Breast epithelium (tissue), 4 donors: ENCODE data around the gene POLR1E. TPM values are rescaled to one million over a fixed set of nuclear protein-coding genes. Genes with fewer than 3 reads are reported as not detected.

Experiments used
- DNase-seq, 2 donors: peaks; one replicate each; pipeline ENCODE4 v3.0.0-alpha.2; 2019; ENCODE audit warnings: low spot score in 2 of 2
- H3K27ac ChIP-seq, 2 donors: fragments of 200-600 bp; sonication (generic) in 1 of 2; one replicate each; pipeline ENCODE4 v1.5.1; 2016 to 2019; ENCODE audit warnings: mild to moderate bottlenecking in 1 of 2
- H3K27me3 ChIP-seq, 2 donors: fragments of 200-600 bp; sonication (generic) in 1 of 2; one replicate each; pipeline versions ENCODE4 v1.5.1 to v1.6.0; 2017 to 2019; ENCODE audit warnings: control low read depth in 1 of 2, mild to moderate bottlenecking in 1 of 2
- H3K36me3 ChIP-seq: fragments of 200-600 bp; one replicate; pipeline ENCODE4 v1.5.1; 2019
- H3K4me1 ChIP-seq, 2 donors: fragments of 200-600 bp; sonication (generic); one replicate each; pipeline ENCODE4 v1.5.1; 2016 to 2019; ENCODE audit warnings: control low read depth in 1 of 2
- H3K4me3 ChIP-seq, 3 donors: fragments of 200-600 bp; sonication (generic); 1 replicate in 2 of 3; 2 replicates in 1 of 3; pipeline ENCODE4 v1.5.1; 2016 to 2019; ENCODE audit warnings: mild to moderate bottlenecking in 3 of 3, moderate library complexity in 2 of 3
- H3K9me3 ChIP-seq, 2 donors: fragments of 200-600 bp; sonication (generic) in 1 of 2; one replicate each; pipeline ENCODE4 v1.5.1; 2016 to 2019; ENCODE audit warnings: control low read depth in 1 of 2
- POLR2A ChIP-seq: fragments of 450-650 bp; IDR thresholded peaks from one replicate; pipeline ENCODE4 v1.6.1; 2016; ENCODE audit warnings: antibody characterized with exemption, mild to moderate bottlenecking, moderate library complexity
- POLR2AphosphoS5 ChIP-seq, 3 donors: sonication (generic); formaldehyde crosslinking; IDR thresholded peaks; one replicate each; pipeline ENCODE4 v1.6.1; 2017; ENCODE audit warnings: antibody characterized with exemption in 3 of 3
- intact Hi-C: fragments of 100-400 bp; cut with DNase I; formaldehyde crosslinking; loops from one replicate; pipeline ENCODE4 v1.15.1; 2023; ENCODE audit warnings: low total_unique reads
- total RNA-seq, 3 donors: library from RNA; depleted of rRNA; stranded (reverse); fragments of >200 nt; gene quantifications; one replicate each; pipeline ENCODE4 v1.1.0, GENCODE V29; 2016
- TF ChIP-seq, protein P1 (sequence below), 3 donors: fragments of 450-650 bp; IDR thresholded peaks; one replicate each; pipeline ENCODE4 v1.5.1; 2016 to 2017; ENCODE audit warnings: antibody characterized with exemption in 3 of 3, mild to moderate bottlenecking in 3 of 3, moderate library complexity in 3 of 3

The POLR1E gene
- total RNA-seq, 3 donors from 2014 or later, result 28.8 to 33.9 (median 30.8) TPM

DNA sequence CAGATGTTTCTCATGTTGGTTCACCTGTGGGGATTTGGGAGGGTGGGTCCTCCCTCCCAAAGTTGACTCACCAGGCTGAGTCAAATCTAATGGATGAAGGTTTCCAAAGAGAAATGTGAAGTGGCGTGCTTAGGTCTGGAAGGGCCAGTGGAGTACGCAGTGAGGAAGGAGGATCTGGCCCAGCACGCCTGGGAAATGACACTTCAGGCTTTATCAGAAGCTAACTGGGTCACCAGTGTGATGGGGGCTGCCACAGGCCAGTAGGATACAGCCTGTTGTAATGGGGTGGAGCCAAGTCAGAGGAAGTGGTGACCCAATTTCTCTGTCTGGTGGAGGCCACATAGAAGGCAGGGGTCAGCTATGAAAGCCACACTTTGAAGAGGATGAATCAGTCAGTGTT, 18.0 kb downstream of the POLR1E start:
- Histone ChIP-seq H3K4me1 (no peaks in the 10 kb centered on the region), H3K9me3 (no peaks in the 10 kb centered on the region), H3K36me3 (peaks cover 12% of the 10 kb centered on the region), H3K27me3 (no peaks in the 10 kb centered on the region), H3K4me3 (no peak overlapping the region), H3K27ac (peak overlapping the region in 1 of 2 donors; percentile 25)
- no peak for DNase-seq
- intact Hi-C loops, result no loop called here
- TF ChIP-seq POLR2A, result no peak
- TF ChIP-seq, protein P1, sequence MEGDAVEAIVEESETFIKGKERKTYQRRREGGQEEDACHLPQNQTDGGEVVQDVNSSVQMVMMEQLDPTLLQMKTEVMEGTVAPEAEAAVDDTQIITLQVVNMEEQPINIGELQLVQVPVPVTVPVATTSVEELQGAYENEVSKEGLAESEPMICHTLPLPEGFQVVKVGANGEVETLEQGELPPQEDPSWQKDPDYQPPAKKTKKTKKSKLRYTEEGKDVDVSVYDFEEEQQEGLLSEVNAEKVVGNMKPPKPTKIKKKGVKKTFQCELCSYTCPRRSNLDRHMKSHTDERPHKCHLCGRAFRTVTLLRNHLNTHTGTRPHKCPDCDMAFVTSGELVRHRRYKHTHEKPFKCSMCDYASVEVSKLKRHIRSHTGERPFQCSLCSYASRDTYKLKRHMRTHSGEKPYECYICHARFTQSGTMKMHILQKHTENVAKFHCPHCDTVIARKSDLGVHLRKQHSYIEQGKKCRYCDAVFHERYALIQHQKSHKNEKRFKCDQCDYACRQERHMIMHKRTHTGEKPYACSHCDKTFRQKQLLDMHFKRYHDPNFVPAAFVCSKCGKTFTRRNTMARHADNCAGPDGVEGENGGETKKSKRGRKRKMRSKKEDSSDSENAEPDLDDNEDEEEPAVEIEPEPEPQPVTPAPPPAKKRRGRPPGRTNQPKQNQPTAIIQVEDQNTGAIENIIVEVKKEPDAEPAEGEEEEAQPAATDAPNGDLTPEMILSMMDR (IDR thresholded peaks at IDR 0.05), result no peak
- TF ChIP-seq POLR2AphosphoS5 (IDR thresholded peaks at IDR 0.05), result no peak

- Histone ChIP-seq H3K4me1 (no peaks in the 10 kb centered on the region), H3K27ac (peak overlapping the region in 1 of 2 donors; percentile 12), H3K36me3 (peaks cover 12% of the 10 kb centered on the region), H3K9me3 (no peaks in the 10 kb centered on the region), H3K27me3 (no peaks in the 10 kb centered on the region), H3K4me3 (no peak overlapping the region)
- TF ChIP-seq POLR2AphosphoS5 (IDR thresholded peaks at IDR 0.05) (no peak), POLR2A (no peak)
- TF ChIP-seq, protein P1 (IDR thresholded peaks at IDR 0.05), result no peak
- intact Hi-C loops, result no loop called here
- no peak for DNase-seq
Observed at GRCh38 chr9:37504605-37505004, 18.9 kb downstream of the POLR1E start.

DNA sequence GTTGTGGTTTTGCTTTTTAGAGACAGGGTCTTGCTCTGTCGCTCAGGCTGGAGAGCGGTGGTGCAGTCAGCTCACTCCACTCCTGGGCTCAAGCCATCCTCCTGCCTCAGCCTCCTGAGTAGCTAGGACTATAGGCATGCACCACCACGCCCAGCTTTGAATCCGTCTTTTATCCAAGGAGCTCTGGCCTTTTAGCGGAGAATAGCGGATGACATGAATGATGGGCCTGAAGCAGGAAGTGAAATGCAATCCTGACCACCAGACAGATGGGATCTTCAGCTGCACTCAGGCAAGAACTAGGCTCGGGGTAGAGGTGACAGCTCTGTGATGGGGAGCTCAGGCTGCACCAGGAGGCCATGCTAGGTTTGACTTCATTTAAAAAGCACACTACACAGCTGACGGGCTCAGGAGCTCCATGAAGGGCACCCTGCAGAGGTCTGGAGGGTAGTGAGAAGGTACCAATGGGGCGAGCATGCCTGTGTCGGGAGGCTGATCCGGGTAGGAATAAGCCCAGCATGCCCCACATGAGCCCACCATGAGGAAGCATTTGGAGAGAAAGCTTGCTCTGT, 21.9 kb downstream of the POLR1E start:
- intact Hi-C loops, result no loop called here
- DNase-seq, result no peak
- H3K36me3 ChIP-seq, result peaks cover 5% of the 10 kb centered on the region
- H3K4me1 ChIP-seq, result no peaks in the 10 kb centered on the region
- no peak overlapping the region for H3K4me3 ChIP-seq
- H3K27me3 ChIP-seq, result no peaks in the 10 kb centered on the region
- H3K27ac ChIP-seq, result peak overlapping the region in 1 of 2 donors; percentile 63
- H3K9me3 ChIP-seq, result no peaks in the 10 kb centered on the region
- TF ChIP-seq POLR2A, result no peak
- TF ChIP-seq, protein P1 (IDR thresholded peaks at IDR 0.05), result no peak

- no peak for DNase-seq
- Histone ChIP-seq H3K27me3 (no peaks in the 10 kb centered on the region), H3K36me3 (no peaks in the 10 kb centered on the region)
Observed at GRCh38 chr9:37508135-37508833, 22.5 kb downstream of the POLR1E start.

DNA sequence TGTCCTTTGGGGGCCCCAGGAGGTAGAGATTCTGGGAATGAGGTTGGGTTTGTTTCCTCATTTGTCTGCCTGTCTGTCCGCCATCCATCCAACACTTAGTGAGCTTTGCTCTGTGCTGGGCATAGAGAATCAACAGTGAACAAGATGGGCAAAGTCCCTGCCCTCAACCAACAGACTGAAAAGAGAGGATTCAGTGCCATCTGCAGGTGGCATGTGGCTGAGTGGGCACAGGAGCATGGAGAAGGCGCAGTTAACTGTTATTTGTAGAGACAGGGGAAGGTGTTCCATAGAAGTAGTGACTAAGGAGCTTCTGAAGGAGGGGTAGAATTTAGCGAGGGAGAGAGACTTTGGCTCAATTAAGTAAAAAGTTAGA, 23.1 kb downstream of the POLR1E start:
- Histone ChIP-seq H3K4me1 (no peaks in the 10 kb centered on the region), H3K9me3 (no peaks in the 10 kb centered on the region), H3K27ac (peak overlapping the region in 1 of 2 donors; percentile 33), H3K4me3 (no peak overlapping the region), H3K36me3 (no peaks in the 10 kb centered on the region), H3K27me3 (no peaks in the 10 kb centered on the region)
- DNase-seq, result no peak
- intact Hi-C loops, result no loop called here
- TF ChIP-seq, protein P1 (IDR thresholded peaks at IDR 0.05), result no peak
- TF ChIP-seq POLR2AphosphoS5 (IDR thresholded peaks at IDR 0.05) (no peak), POLR2A (no peak)

More at GRCh38 chr9:37508135-37508833, 22.5 kb downstream of the POLR1E start:
- Histone ChIP-seq H3K4me3 (no peak overlapping the region), H3K9me3 (no peaks in the 10 kb centered on the region), H3K27ac (peak overlapping the region; percentile 23 to 33), H3K4me1 (no peaks in the 10 kb centered on the region)
- intact Hi-C loops, result no loop called here
- no peak for TF ChIP-seq POLR2AphosphoS5 (IDR thresholded peaks at IDR 0.05)
- no peak for TF ChIP-seq POLR2A
- TF ChIP-seq, protein P1 (IDR thresholded peaks at IDR 0.05), result no peak
